ENCODE data around the gene MAP3K20.

GRCh38 chr2:173175222-173175621 is 99.6 kb downstream of the MAP3K20 start:
- TF ChIP-seq CTCF (IDR thresholded peaks at IDR 0.05) (no peak), EZH2phosphoT487 (IDR thresholded peaks at IDR 0.05) (no peak), EZH2 (IDR thresholded peaks at IDR 0.05) (no peak)

Data from neural progenitor cell (in vitro differentiated cells).